Measurements from ENCODE around the gene KRTAP5-4.

- TF ChIP-seq EZH2 (IDR thresholded peaks at IDR 0.05; ENCODE audit: borderline replicate concordance, insufficient read depth, low read depth, low read length, poor library complexity, severe bottlenecking): no peak
- TF ChIP-seq CTCF (IDR thresholded peaks at IDR 0.05): no peak
Measured at GRCh38 chr11:1622086-1622485, at the start of gene KRTAP5-4.

Measured in B cell (primary cell).